Stimulated activated CD4-positive, alpha-beta T cell treated with anti-CD3 and anti-CD28 coated beads, Interleukin-1b, Interleukin-23, amount 100 ng/mL, for 1 hour (primary cell): ENCODE results near the gene AMPH.

Experiments used
- DNase-seq, 2 donors: peaks; one replicate each; pipeline ENCODE4 v3.0.0-alpha.2; 2020; ENCODE audit warnings: low read depth in 2 of 2

The AMPH gene

DNA sequence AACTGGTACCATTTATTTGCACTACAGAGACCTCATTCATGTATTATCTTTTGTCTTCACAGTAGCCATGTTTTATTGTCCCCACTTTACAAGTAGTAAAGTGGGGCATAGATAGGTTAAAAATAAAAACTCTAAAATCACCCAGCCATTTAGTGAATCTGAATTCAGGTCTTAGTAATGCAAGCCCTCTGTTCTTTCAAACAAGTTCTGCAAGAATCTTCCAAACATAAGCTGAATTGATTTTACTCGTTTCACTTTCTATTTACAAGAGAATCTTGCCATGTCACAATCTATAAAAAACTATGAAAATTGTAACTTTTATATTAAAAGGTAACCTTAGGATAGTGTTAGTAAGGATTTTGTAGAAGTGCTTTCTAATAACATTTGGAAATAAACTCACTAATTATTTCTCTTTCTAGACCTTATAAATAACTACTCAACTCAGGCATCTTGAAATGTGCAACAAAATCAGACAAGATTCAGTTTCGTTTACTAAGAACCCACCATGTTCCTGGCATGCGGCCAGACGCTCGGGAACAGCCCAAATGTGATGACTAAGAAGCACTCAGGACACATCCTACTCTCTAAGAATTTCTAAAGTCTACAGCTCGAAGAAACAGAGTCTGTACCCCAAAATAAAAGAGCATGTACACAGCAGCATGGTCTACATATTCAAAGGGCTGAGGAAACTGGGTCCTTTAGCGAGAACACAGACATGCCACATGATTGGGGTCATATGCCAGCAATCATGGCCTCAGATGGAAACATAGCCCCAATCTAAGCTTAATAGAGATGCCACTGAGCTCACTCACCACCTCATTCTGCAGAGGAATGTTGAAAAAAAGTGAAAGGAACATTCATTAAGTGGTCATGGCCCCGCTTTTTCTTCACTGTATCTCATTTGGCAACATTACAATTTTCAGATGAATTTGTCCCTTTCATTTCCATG is 167.6 kb downstream of the AMPH start:
- DNase-seq: peak; percentile 38 to 67

DNA sequence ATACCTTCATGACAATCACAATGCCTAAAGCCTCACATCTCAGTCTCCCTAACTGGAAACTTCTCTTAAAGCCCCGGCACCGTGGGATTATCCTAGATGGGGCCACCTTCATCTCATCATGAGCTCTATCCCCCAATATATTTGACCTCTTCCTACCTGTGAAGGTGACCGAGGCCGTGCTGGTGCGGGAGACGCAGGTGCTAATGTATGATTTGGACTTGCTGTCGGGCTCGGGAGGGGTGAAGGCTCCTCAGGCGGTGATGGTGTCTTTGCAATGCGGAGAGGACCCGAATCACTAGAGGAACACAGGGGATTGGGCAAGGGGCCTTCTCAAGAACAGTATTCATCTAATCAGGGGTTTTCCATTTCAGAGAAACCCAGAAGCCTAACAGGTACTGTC is 168.4 kb downstream of the AMPH start:
- no peak for DNase-seq

DNA sequence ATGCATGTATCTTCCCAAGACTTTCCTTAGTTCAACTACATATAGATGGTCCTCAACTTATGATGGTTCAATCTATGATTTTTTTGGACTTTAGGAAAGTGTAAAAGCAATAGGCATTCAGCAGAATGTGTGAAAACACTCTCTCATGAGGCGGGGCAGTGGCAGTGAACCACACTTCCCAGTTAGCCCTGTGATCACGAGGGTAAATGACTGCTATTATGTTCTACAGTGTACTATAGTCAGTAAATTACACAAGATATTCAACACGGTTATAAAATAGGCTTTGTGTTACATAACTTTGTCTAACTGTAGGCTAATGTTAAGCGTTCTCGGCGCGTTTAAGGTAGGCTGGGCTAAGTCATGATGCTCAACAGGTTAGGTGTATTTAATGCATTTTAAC is 169.3 kb downstream of the AMPH start:
- DNase-seq: no peak

DNA sequence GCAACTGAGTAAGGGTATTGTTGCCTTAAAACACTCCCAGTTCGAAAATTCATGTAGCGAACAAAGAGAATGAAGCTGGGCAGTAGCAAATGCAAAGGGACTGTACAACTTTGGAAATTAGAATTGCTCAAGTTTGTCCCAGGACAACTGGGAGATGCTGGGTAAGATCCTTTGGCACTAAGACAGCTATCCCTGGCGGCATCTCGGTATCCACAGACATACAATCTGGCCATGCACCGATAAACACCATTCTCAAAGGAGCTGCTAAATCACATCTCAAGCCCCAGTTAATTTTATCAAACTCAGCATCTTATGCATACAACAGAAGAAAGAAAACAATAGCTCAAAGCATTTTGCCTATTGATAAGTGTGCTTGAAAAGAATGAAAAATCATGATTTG is 177.3 kb downstream of the AMPH start:
- no peak for DNase-seq

DNA sequence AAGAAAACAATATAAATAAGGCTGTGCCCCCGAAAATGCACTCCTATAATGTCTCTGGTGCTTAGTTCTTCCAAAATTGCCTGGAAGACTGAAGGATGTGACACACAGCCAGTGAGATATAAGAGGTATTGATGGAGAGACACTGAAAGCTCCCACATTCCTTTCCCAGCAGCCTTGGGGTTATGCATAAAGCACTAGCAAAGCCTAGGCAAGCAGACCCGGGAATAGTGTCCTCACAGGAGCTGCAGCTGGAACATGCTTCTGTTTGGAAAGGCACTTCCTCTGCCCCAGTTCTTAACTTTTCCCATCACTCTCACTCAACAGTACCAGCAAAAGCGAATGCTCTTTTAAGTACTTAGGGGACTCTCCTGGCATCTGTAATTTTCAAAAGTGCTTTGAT is 178.0 kb downstream of the AMPH start:
- DNase-seq: no peak

DNA sequence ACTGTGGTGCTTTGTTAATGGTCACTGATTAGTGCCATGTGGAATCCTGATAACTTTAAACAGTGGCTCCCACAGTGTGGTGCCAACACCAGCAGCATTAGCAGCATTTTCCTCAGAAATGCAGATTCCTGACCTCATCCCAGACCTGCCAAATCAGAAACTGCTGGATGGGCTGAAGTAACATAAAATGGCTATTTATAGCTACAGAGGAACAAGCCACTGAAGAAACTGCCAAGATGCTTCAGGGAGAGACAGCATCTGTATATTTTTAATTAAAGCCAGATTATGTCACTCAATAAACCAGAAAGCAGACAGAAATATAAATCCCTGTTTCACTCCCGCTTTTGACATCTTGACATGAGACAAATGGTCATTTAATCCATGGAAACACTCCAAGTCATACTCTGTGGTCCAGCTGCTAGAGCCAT is 178.5 kb downstream of the AMPH start:
- no peak for DNase-seq

DNA sequence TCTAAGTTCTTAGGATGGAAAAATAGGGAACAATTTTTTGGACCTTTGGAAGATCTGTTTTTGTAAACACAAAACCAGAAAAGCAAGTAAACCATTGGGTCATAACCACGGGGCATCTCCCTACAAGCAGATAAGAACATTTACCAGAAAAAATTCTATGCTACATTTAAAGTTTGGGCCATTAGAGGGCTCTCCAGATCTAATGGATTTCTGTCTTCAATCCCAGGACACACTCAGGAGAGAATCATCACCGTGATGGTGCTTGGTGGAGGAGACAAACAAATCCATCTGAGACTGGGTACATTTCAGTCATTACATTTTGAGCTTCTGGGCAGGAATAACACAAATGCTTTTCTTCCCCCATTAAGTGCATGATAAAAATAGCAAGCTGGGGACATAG is 179.3 kb downstream of the AMPH start:
- DNase-seq: no peak

DNA sequence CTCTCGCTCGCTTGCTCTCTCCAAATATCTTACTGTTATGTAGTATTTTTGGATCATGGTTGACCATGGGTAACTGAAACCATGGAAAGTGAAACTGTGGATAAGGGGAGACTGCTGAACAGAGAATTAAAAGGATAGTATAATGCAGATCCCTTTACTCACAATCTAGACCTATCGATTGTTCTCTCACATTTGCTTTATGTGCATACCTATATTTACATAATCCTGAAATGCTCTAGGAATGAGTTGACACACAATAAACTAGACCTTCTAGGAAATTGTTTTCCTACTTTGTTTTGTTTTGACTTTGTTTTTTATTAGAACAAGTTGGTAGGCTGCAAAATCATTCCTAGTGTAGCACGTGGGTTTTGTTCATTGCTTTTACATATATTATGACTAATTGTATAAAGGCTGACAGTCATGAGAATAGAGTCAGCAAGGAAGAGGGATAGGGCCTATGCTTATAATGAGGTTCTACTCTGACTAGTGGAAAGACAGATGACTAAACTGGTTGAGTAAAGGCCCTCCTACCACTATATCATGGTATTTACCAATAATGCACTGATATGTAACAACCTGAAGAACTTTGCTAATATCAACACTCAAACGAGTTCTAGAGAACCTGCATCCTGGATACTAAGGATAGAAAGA is 182.5 kb downstream of the AMPH start:
- DNase-seq: no peak

DNA sequence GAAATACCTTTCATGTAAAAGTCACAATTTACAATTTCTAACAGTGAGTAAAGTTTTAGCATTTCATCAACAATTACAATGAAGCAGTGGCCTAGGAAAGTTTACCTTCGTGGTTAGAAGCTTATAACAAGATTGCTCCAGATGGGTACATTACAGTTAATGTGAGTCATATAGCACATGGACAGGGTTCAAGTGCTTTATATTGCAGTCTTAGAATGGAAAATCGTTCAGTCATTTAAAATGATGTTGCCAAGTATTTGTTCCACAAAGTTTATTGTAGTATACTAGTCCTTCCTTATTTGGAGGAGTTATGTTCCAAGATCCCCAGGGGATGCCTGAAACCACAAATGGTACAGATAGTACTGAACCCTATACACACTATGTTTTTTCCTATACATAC is 183.1 kb downstream of the AMPH start:
- DNase-seq: no peak

DNA sequence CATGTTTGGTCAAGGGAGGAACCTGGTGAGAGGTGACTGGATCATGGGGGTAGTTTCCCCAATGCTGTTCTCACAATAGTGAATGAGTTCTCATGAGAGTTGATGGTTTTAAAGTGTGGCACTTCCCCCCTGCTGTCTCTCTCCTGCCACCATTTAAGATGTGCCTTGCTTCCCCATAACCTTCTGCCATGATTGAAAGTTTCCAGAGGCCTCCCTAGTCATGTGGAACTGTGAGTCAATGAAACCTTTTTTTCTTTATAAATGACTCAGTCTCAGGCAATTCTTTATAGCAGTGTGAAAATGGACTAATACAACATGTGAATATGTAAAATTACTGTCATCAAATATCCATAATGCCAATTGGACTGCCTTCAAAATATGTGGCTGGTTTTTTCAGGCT is 192.2 kb downstream of the AMPH start:
- DNase-seq: no peak

DNA sequence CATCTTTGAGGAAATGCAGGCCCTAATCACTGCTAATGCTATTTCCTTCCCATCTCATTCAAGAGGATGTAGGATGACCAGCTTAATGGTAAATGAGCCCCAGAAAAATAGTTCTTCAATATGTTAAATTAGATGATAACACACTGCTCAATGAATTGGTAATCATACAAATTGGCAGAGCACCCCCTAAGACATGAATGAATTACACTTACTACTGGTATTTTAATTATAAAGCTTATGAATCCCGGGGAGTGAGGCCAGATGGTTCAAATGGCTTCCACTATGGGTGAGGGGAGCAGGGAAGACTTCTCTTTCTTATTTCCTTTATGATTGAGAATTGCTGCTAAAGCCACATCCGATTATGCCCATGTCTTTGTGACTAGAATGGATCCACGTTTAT is 198.5 kb downstream of the AMPH start:
- no peak for DNase-seq

DNA sequence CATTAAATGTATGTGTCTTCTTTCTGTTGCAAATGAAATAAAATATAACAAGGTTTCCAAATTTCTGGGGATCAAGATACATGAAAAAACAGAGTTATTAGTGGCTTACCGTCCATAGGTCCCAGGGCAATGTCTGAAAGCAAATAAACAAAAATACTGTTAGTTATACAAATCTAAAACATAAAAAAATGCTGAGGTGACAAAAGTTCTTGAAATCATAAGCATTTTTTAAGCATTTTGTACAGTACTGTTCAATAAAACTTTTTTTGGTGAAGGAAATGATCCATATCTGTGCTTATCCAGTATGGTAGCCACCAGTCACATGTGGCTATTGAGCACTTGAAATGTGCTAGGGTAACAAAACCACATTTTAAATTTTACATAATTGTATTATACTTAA is 199.1 kb downstream of the AMPH start:
- DNase-seq: no peak

DNA sequence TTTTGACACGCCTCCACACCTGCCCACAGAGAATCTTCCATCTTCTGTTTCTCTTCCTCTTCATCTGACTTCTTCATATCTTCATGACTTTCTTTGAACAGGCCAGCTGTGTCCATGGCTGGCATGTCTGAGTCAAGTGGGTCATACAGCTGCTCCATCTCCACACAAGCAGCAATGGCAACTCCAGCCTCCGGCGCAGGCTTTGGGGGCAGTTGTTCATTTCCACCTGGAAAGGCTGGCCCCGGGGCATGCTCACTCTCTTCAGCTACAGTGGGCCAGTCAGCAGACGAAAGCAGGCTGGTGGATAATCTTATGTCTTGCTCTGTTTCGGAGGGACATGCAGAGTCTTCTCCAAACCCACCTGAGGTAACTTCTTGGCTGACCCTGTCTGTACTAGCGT is 202.1 kb downstream of the AMPH start:
- no peak for DNase-seq

DNA sequence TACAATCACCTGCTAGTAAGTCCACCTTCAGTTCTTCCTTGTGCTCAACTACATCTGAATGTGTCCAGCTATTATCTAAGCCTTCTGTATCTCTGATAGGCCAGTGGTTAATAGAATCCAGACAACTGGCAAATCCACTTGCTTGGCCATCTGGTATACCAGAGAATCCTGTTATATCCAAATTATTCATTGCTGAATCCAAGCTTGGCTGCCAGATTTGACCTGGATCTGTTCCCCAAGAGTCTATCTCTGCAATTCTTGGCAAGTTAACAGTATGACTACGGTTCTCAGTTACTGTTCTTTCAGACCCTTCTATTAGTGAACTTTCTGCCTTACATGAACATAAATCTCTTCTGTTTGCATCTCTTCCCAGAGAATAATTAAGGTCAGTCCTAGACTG is 203.1 kb downstream of the AMPH start:
- DNase-seq: no peak

DNA sequence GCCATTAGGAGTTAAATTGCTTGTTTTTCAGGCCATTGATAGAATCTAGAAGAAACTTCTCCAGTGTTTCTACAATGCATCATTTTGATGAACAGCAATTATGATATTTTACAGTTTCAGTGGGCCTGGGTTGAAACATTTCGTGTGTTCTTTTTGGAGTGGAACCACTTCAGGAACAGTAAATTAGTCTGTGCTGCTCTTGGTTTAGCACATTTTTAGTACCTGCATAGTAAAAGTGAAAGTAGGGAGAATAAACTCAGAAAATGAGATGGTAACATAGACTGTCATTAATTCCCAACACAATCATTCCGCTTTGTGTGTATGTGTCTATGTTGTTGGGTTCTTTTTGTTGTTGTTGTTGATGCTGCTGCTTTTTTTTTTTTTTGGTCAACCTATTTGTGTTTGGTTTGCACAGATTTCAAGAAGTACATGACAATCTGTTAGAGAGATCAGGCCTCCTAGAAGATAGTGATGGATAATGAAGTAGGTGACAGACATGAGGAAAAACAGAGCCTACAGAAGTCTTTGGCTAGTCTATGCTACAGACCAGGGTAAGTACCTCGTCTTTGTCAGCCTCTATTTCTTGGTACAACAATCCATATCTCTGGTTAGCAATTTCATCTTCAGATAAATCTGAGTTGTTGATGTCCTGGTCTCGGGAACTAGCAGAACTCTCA is 203.8 kb downstream of the AMPH start:
- no peak for DNase-seq

DNA sequence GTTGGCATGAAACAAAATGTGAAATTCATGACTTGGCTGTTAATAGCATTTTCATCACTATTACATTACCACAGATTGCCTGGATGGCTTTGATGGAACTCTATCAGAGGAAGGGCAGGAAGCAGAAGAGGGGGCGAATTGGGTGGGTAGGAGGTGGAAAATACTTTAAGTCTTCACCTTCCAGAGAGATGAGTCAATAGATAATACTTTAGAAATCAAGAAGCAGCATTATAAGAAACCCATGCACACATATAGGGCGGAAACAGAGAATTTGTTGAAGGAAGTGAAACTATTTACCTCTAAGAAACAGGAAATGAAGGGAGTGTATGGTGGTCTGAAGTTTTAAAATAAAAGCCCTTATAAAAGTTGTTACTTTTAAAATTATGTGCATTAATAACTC is 205.7 kb downstream of the AMPH start:
- DNase-seq: no peak

DNA sequence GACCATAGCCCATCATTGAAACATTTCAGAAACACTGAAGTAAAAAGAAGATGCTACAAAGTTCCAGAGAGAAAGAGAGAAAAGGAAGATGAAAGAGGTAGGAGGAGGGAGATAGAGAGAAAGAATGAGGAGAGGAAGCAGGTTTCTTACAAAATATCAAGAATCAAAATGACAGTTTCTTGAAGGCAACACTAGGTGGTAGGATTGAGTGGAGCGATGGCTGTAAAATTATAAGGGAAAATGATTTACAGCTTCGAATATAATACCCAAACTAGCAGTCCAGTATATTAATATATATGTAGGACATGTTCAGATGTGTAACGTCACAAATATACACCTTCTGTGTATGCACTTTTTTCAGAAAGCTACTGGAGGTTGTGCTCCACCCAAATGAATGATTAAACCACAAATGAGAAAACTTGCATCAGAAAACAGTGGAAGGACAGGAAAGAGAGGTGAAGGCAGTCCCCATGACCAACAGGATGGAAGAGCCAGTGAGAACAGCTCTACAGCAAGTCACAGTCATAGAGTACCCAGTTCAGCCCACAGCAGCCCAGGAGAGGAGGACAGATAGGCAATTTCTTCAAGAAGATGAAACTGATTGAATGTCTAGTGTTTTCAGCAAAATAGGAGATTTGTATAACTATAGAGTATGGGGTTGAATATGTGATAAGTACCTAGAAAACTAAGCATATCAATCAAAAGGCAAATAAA is 206.3 kb downstream of the AMPH start:
- DNase-seq: no peak

DNA sequence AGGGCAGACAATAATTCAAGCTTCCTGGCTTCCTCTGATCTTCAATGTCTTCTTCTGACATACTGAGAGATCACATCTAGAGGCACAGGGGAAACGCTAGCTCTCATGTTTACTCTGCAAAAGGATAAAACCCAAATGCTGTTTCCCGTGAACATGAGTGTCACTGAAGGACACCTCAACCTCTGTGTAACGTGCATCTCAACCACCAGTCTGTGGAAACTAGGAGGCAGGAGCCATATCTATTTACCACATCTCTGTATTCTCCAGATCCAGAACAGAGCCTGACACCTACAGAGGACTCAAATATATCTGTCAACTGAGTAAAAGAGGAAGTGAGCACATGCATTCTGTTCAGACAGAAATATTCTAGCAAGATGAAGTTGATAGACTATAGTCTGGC is 217.4 kb downstream of the AMPH start:
- DNase-seq: no peak

DNA sequence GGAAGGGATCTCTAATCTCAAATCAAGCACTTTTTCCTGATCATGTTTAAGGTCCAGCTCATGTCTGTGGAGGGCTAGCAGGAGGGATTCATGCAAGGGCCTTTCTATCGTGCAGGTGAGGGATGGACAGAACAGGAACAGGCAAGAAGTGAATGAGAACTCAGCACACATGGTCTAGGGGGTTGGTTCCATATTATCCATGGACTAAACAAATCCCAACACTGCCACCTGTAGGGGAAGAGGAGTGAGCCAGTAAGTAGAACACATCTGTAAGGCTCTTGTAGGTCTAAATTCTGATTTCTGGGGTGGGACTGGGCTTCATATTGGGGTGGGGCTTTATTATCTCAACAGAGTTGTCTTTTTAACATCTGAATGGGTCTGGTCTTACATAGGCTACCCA is 219.8 kb downstream of the AMPH start:
- peak in 1 of 2 donors; percentile 2 for DNase-seq

DNA sequence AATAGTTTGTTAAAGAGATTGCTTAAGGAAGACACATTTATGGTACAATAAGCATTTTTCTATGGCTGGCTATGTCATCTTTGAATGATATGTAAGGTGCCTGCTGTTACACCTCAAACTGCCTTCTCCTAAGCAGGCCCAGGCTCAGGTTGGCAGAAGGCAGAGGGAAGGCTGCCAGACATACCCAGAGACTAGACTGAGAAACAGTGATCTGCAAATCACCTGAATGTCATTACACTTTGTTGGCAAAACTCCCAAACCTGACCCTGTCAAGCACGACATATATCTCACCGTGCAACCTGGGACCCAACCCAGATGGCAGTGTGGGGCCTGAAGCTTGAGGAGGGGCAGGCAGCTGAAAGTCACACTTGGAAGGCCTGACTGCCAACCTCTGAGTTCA is 221.1 kb downstream of the AMPH start:
- DNase-seq: no peak

DNA sequence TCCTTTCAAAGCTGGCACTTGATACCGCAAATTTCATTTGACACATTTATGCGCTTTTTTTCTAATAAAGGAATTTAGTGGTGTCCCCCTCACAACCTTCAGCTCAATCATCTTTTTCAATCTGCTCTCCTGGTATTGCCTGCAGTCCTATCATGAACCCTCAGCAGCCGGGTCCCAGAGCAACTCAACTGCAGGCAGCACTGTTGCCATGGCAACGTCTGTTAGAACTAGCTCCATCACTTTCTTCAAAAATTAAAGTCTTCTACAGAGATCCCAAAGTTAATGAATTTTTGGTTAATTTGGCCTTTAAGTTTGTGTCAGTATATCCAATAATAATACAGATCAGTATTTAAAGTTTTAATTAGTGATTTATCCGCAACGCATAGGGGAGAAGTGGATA is 221.6 kb downstream of the AMPH start:
- DNase-seq: no peak

DNA sequence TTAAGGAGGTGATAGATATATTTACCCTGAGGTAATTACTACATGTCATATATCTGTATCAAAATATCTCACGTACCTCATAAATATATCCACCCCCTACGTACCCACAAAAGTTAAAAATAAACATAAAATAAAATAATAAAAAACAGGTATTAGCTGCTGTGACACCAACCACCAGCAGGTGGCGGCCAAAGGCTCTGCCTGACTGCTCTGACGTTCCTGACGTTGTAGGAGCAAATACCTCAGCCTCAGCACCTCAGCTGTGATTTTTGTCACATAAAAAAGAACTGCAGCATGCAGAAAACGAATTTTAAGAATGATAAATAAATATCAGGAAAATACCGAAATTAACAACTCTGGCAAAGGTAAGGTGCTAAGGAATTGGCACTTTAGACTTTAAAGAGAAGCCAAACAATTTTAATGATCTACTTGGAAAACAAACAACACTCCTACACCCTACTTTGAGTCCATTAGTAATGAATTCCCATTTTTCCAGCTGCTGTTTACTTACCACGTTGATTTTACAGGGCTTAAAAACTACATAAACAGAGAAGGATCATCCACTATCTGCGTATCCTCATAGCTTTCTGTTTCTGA is 232.3 kb downstream of the AMPH start:
- DNase-seq: peak; percentile 17 to 25
